ENCODE results near the gene LYZ.
"Not testable (repeated sequence)": the region's sequence is repeated elsewhere in the genome, so short reads cannot be mapped to it uniquely, and the experiment has no call there.

LYZ gene

DNA sequence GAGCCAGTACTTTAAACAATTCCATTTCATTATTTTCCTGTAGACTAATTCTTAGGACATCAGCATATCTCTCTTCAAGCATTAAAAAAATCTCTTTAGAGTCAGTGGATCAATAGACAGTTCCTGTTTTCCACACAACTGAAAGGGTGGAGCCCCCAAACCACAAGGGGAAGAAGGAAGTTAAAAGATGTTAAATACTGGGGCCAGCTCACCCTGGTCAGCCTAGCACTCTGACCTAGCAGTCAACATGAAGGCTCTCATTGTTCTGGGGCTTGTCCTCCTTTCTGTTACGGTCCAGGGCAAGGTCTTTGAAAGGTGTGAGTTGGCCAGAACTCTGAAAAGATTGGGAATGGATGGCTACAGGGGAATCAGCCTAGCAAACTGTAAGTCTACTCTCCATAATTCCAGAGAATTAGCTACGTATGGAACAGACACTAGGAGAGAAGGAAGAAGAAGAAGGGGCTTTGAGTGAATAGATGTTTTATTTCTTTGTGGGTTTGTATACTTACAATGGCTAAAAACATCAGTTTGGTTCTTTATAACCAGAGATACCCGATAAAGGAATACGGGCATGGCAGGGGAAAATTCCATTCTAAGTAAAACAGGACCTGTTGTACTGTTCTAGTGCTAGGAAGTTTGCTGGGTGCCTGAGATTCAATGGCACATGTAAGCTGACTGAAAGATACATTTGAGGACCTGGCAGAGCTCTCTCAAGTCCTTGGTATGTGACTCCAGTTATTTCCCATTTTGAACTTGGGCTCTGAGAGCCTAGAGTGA, at the start of gene LYZ:
Gene LYZ (plus strand): TSS at position 220 of the 777 bp plus-strand sequence. CDS start 28 bp downstream, at position 248.
- Histone ChIP-seq H3K36me3 (ENCODE audit: control insufficient read depth in 5 of 5, insufficient read depth in 5 of 5, low read length in 5 of 5) (no peaks in the 10 kb centered on the region), H3K9me3 (ENCODE audit: control insufficient read depth in 5 of 5, low read length in 5 of 5) (no peaks in the 10 kb centered on the region), H3K27ac (ENCODE audit: low read depth, low read length) (no peak within 1 kb of the TSS), H3K9ac (ENCODE audit: low read length in 5 of 5) (no peak within 1 kb of the TSS), H3K27me3 (ENCODE audit: control insufficient read depth in 5 of 5, insufficient read depth in 4 of 5, low read length in 5 of 5) (no peaks in the 10 kb centered on the region), H3K4me1 (ENCODE audit: control insufficient read depth in 5 of 5, insufficient read depth in 5 of 5, low read length in 5 of 5) (peaks cover 0 to 3% (median 0%) of the 10 kb centered on the region in 5 donors), H3K4me3 (ENCODE audit: low read depth in 1 of 5, low read length in 5 of 5) (peak within 1 kb of the TSS in 4 of 5 donors; percentile 4 to 41 (median 20))

DNA sequence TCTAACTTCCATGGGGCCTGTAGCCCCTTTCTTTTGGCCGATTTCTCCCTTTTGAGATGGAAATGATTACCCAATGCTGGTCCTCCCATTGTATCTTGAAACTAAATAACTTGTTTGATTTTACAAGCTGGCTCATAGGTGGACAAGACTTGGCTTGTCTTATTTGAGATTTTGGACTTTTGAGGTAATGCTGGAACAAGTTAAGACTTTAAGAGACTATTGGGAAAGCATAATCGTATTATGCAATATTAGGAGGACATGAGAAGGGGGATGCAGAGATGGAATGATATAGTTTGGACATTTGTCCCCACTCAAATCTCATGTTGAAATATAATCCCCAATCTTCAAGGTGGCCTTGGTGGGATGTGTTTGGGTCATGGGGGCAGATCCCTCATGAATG, 49.2 kb upstream of the LYZ start:
- Histone ChIP-seq H3K4me1 (ENCODE audit: control insufficient read depth in 5 of 5, insufficient read depth in 5 of 5, low read length in 5 of 5) (no peaks in the 10 kb centered on the region), H3K36me3 (ENCODE audit: control insufficient read depth in 5 of 5, insufficient read depth in 5 of 5, low read length in 5 of 5) (no peaks in the 10 kb centered on the region), H3K27me3 (ENCODE audit: control insufficient read depth in 5 of 5, insufficient read depth in 4 of 5, low read length in 5 of 5) (no peaks in the 10 kb centered on the region), H3K4me3 (ENCODE audit: low read depth in 1 of 5, low read length in 5 of 5) (no peak overlapping the region), H3K9me3 (ENCODE audit: control insufficient read depth in 5 of 5, low read length in 5 of 5) (peaks cover 0 to 4% (median 1%) of the 10 kb centered on the region in 5 donors), H3K9ac (ENCODE audit: low read length in 5 of 5) (no peak overlapping the region), H3K27ac (ENCODE audit: low read depth, low read length) (no peak overlapping the region)

DNA sequence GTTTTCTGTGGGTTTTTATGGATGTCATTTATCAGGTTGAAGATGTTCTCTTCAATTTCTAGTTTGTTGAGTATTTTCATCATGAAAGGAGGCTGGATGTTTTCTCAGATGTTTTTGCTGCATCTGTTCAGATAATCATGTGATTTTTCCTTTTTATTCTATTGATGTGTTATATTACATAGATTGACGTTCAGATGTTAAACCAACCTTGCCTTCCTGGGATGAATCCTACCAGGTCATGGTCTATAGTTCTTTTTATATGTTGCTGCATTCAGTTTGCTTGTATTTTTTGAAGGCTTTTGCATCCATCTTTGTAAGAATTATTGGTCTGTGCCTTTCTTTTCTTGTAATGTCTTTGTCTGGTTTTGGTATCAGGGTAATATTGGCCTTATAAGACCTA, 43.9 kb upstream of the LYZ start:
- Histone ChIP-seq H3K9me3 (ENCODE audit: control insufficient read depth in 5 of 5, low read length in 5 of 5) (peaks cover 3 to 15% (median 6%) of the 10 kb centered on the region in 5 donors), H3K9ac (ENCODE audit: low read length in 5 of 5) (no peak overlapping the region), H3K36me3 (ENCODE audit: control insufficient read depth in 5 of 5, insufficient read depth in 5 of 5, low read length in 5 of 5) (no peaks in the 10 kb centered on the region), H3K4me3 (ENCODE audit: low read depth in 1 of 5, low read length in 5 of 5) (no peak overlapping the region), H3K27me3 (ENCODE audit: control insufficient read depth in 5 of 5, insufficient read depth in 4 of 5, low read length in 5 of 5) (no peaks in the 10 kb centered on the region), H3K4me1 (ENCODE audit: control insufficient read depth in 5 of 5, insufficient read depth in 5 of 5, low read length in 5 of 5) (no peaks in the 10 kb centered on the region), H3K27ac (ENCODE audit: low read depth, low read length) (no peak overlapping the region)

DNA sequence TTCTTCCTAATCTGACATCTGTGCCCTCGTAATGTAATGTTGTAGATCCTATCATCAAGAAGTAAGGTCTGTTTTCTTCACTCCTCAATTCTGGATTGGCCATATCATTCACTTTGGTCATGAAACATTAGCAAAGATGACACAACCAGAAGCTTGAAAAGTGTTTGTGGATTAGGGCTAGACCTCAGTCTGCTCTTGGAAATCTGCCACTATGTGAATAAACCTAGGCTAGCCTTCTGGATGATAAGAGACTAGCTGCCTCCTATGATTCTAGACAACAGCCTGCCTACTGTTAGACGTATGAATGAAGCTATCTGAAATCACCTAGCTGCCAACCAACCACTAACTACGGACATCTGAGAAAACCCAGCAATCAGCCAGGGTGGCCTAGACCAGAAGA, 38.7 kb upstream of the LYZ start:
- H3K4me1 ChIP-seq (ENCODE audit: control insufficient read depth in 5 of 5, insufficient read depth in 5 of 5, low read length in 5 of 5) = no peaks in the 10 kb centered on the region
- H3K27ac ChIP-seq (ENCODE audit: low read depth, low read length) = no peak overlapping the region
- no peaks in the 10 kb centered on the region for H3K36me3 ChIP-seq (ENCODE audit: control insufficient read depth in 5 of 5, insufficient read depth in 5 of 5, low read length in 5 of 5)
- H3K4me3 ChIP-seq (ENCODE audit: low read depth in 1 of 5, low read length in 5 of 5) = no peak overlapping the region
- H3K9me3 ChIP-seq (ENCODE audit: control insufficient read depth in 5 of 5, low read length in 5 of 5) = peaks cover 0 to 16% (median 5%) of the 10 kb centered on the region in 5 donors
- no peak overlapping the region for H3K9ac ChIP-seq (ENCODE audit: low read length in 5 of 5)
- H3K27me3 ChIP-seq (ENCODE audit: control insufficient read depth in 5 of 5, insufficient read depth in 4 of 5, low read length in 5 of 5) = peaks cover 0 to 3% (median 0%) of the 10 kb centered on the region in 5 donors

GRCh38 chr12:69313209-69313608, 35.0 kb upstream of the LYZ start:
- no peak overlapping the region for H3K27ac ChIP-seq (ENCODE audit: low read depth, low read length)
- peaks cover 0 to 10% (median 3%) of the 10 kb centered on the region in 5 donors for H3K9me3 ChIP-seq (ENCODE audit: control insufficient read depth in 5 of 5, low read length in 5 of 5)
- H3K9ac ChIP-seq (ENCODE audit: low read length in 5 of 5) = no peak overlapping the region
- H3K27me3 ChIP-seq (ENCODE audit: control insufficient read depth in 5 of 5, insufficient read depth in 4 of 5, low read length in 5 of 5) = peaks cover 0 to 3% (median 0%) of the 10 kb centered on the region in 5 donors
- no peaks in the 10 kb centered on the region for H3K4me1 ChIP-seq (ENCODE audit: control insufficient read depth in 5 of 5, insufficient read depth in 5 of 5, low read length in 5 of 5)
- no peak overlapping the region for H3K4me3 ChIP-seq (ENCODE audit: low read depth in 1 of 5, low read length in 5 of 5)
- no peaks in the 10 kb centered on the region for H3K36me3 ChIP-seq (ENCODE audit: control insufficient read depth in 5 of 5, insufficient read depth in 5 of 5, low read length in 5 of 5)

DNA sequence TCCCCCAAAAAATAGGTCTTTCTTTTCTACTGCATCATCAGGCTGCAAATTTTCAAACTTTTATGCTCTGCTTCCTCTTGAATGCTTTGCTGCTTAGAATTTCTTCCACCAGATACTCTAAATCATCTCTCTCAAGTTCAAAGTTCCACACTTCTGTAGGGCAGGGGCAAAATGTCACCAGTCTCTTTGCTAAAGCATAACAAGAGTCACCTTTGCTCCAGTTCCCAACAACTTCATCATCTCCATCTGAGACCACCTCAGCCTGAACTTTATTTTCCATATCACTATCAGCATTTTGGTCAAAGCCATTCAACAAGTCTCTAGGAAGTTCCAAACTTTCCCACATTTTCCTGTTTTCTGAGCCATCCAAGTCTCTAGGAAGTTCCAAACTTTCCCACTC, 31.4 kb upstream of the LYZ start:
- H3K27ac ChIP-seq (ENCODE audit: low read depth, low read length); H3K4me1 ChIP-seq (ENCODE audit: control insufficient read depth in 5 of 5, insufficient read depth in 5 of 5, low read length in 5 of 5); H3K9ac ChIP-seq (ENCODE audit: low read length in 5 of 5); H3K9me3 ChIP-seq (ENCODE audit: control insufficient read depth in 5 of 5, low read length in 5 of 5); H3K27me3 ChIP-seq (ENCODE audit: control insufficient read depth in 5 of 5, insufficient read depth in 4 of 5, low read length in 5 of 5); H3K36me3 ChIP-seq (ENCODE audit: control insufficient read depth in 5 of 5, insufficient read depth in 5 of 5, low read length in 5 of 5); H3K4me3 ChIP-seq (ENCODE audit: low read depth in 1 of 5, low read length in 5 of 5): not testable (repeated sequence)

- not testable (repeated sequence) for H3K9ac ChIP-seq (ENCODE audit: low read length in 5 of 5); H3K4me1 ChIP-seq (ENCODE audit: control insufficient read depth in 5 of 5, insufficient read depth in 5 of 5, low read length in 5 of 5); H3K9me3 ChIP-seq (ENCODE audit: control insufficient read depth in 5 of 5, low read length in 5 of 5); H3K27me3 ChIP-seq (ENCODE audit: control insufficient read depth in 5 of 5, insufficient read depth in 4 of 5, low read length in 5 of 5); H3K36me3 ChIP-seq (ENCODE audit: control insufficient read depth in 5 of 5, insufficient read depth in 5 of 5, low read length in 5 of 5); H3K27ac ChIP-seq (ENCODE audit: low read depth, low read length); H3K4me3 ChIP-seq (ENCODE audit: low read depth in 1 of 5, low read length in 5 of 5)
Measured at GRCh38 chr12:69317233-69317632, 30.9 kb upstream of the LYZ start.

DNA sequence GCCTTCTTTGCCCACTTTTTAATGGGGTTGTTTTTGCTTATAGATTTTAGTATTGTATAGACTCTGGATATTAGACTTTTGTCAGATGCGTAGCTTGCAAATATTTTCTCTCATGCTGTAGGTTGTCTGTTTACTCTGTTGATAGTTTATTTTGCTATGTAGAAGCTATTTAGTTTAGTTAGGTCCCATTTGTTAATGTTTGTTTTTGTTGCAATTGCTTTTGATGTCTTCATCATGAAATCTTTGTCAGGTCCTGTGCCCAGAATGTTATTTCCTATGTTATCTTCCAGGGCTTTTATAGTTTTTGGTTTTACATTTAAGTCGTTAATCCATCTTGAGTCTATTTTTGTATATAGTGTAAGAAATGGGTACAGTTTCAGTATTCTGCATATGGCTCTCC, 30.0 kb upstream of the LYZ start:
- Histone ChIP-seq H3K27ac (ENCODE audit: low read depth, low read length) (no peak overlapping the region), H3K4me3 (ENCODE audit: low read depth in 1 of 5, low read length in 5 of 5) (no peak overlapping the region), H3K36me3 (ENCODE audit: control insufficient read depth in 5 of 5, insufficient read depth in 5 of 5, low read length in 5 of 5) (no peaks in the 10 kb centered on the region), H3K9me3 (ENCODE audit: control insufficient read depth in 5 of 5, low read length in 5 of 5) (peaks cover 0 to 4% (median 3%) of the 10 kb centered on the region in 5 donors), H3K4me1 (ENCODE audit: control insufficient read depth in 5 of 5, insufficient read depth in 5 of 5, low read length in 5 of 5) (no peaks in the 10 kb centered on the region), H3K27me3 (ENCODE audit: control insufficient read depth in 5 of 5, insufficient read depth in 4 of 5, low read length in 5 of 5) (no peaks in the 10 kb centered on the region), H3K9ac (ENCODE audit: low read length in 5 of 5) (no peak overlapping the region)

DNA sequence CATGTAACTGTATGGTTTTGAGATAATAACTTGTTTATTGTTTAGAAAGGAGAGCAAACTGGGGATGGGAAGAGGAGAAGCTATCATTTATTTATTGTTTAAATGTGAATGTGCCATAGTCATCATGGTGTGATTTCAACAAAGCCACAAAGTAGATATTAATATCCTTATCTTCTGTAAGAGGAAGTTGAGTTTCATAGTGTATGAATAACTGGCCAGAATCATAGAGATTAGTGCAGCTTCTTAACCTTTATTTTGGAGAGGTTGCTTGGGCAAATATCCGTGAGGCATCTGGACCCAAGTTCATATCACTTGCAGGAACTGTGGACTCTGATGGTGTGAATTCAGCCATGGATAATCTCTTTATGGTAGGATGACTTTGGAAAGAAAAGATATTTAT, 26.8 kb upstream of the LYZ start:
- no peak overlapping the region for H3K27ac ChIP-seq (ENCODE audit: low read depth, low read length)
- no peak overlapping the region for H3K4me3 ChIP-seq (ENCODE audit: low read depth in 1 of 5, low read length in 5 of 5)
- no peaks in the 10 kb centered on the region for H3K27me3 ChIP-seq (ENCODE audit: control insufficient read depth in 5 of 5, insufficient read depth in 4 of 5, low read length in 5 of 5)
- no peaks in the 10 kb centered on the region for H3K4me1 ChIP-seq (ENCODE audit: control insufficient read depth in 5 of 5, insufficient read depth in 5 of 5, low read length in 5 of 5)
- peaks cover 0 to 3% (median 0%) of the 10 kb centered on the region in 5 donors for H3K9me3 ChIP-seq (ENCODE audit: control insufficient read depth in 5 of 5, low read length in 5 of 5)
- H3K36me3 ChIP-seq (ENCODE audit: control insufficient read depth in 5 of 5, insufficient read depth in 5 of 5, low read length in 5 of 5) = no peaks in the 10 kb centered on the region
- H3K9ac ChIP-seq (ENCODE audit: low read length in 5 of 5) = no peak overlapping the region

- Histone ChIP-seq H3K27ac (ENCODE audit: low read depth, low read length) (no peak overlapping the region), H3K9ac (ENCODE audit: low read length in 5 of 5) (no peak overlapping the region), H3K4me3 (ENCODE audit: low read depth in 1 of 5, low read length in 5 of 5) (no peak overlapping the region), H3K9me3 (ENCODE audit: control insufficient read depth in 5 of 5, low read length in 5 of 5) (peaks cover 0 to 3% (median 0%) of the 10 kb centered on the region in 5 donors), H3K36me3 (ENCODE audit: control insufficient read depth in 5 of 5, insufficient read depth in 5 of 5, low read length in 5 of 5) (no peaks in the 10 kb centered on the region), H3K4me1 (ENCODE audit: control insufficient read depth in 5 of 5, insufficient read depth in 5 of 5, low read length in 5 of 5) (no peaks in the 10 kb centered on the region), H3K27me3 (ENCODE audit: control insufficient read depth in 5 of 5, insufficient read depth in 4 of 5, low read length in 5 of 5) (no peaks in the 10 kb centered on the region)
Measured at GRCh38 chr12:69324797-69325466, 23.2 kb upstream of the LYZ start.

Measured in subcutaneous abdominal adipose tissue (tissue), 5 donors.